BJ (cell line): Measurements from ENCODE around the gene ARHGAP24. TPM values are rescaled to one million over a fixed set of nuclear protein-coding genes. Genes with fewer than 3 reads are reported as not detected.

Source experiments
- CTCF ChIA-PET: fragments of 350-600 bp; formaldehyde crosslinking; extraction: SDS; loops from one replicate; lab custom pipeline; 2021; ENCODE audit warnings: antibody characterized with exemption, inconsistent platforms; lab: Yijun Ruan, JAX
- POLR2A ChIA-PET: fragments of 300-600 bp; sonication (Branson Sonifier 250); formaldehyde crosslinking; extraction: SDS; loops from one replicate; lab custom pipeline; 2021; ENCODE audit warnings: antibody characterized with exemption; lab: Charles Lee
- DNase-seq: peaks from one replicate; pipeline ENCODE4 v3.0.0-alpha.2; 2011; ENCODE audit warnings: low read depth
- H3K27me3 ChIP-seq: 2 replicates; pipeline ENCODE4 v1.6.0; 2011; ENCODE audit warnings: low read length; ENCODE audit not compliant: control insufficient read depth, insufficient read depth
- H3K36me3 ChIP-seq: 2 replicates; pipeline ENCODE4 v1.5.1; 2011; ENCODE audit warnings: low read length; ENCODE audit not compliant: control insufficient read depth, insufficient read depth
- H3K4me3 ChIP-seq: 2 replicates; pipeline ENCODE4 v1.5.1; 2011; ENCODE audit warnings: low read depth, mild to moderate bottlenecking, control low read depth, low read length
- polyA plus RNA-seq: library from polyadenylated mRNA; depleted of rRNA; stranded (reverse); fragments of >200 nt; gene quantifications from 2 replicates; pipeline ENCODE4 v1.2.3, GENCODE V29; 2011
- TF ChIP-seq, protein P1 (sequence below): IDR thresholded peaks from 2 replicates; pipeline ENCODE4 v1.5.1; 2011; ENCODE audit warnings: low read depth, mild to moderate bottlenecking, control low read depth, inconsistent platforms, low read length, moderate library complexity; ENCODE audit not compliant: insufficient read depth

The ARHGAP24 gene
- polyA plus RNA-seq, 1 experiment = 17.7 TPM

DNA sequence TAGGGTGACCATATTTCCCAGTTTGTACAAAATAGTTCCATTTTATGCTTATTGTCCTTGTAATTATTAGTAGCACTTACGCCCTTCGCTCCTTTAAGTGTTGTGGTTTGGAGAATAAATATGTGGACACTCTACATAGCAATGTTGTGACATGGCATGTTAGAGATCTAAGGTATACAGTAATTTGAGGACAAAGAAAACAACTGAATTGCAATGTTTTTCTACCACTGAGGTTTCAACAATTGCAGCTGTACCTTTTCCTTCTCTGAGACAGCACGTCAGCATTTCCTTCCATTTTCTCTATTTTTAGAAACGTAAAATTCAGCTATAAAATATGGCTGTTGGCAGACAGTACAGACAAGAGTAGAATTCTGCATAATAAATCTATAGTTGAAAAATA, 561.8 kb downstream of the ARHGAP24 start:
- TF ChIP-seq, protein P1, sequence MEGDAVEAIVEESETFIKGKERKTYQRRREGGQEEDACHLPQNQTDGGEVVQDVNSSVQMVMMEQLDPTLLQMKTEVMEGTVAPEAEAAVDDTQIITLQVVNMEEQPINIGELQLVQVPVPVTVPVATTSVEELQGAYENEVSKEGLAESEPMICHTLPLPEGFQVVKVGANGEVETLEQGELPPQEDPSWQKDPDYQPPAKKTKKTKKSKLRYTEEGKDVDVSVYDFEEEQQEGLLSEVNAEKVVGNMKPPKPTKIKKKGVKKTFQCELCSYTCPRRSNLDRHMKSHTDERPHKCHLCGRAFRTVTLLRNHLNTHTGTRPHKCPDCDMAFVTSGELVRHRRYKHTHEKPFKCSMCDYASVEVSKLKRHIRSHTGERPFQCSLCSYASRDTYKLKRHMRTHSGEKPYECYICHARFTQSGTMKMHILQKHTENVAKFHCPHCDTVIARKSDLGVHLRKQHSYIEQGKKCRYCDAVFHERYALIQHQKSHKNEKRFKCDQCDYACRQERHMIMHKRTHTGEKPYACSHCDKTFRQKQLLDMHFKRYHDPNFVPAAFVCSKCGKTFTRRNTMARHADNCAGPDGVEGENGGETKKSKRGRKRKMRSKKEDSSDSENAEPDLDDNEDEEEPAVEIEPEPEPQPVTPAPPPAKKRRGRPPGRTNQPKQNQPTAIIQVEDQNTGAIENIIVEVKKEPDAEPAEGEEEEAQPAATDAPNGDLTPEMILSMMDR = no peak
- ChIA-PET POLR2A (no interaction called here), CTCF (interaction anchor here (1.0 to 1.5 kb wide), 2 partner anchors 23 to 289 kb away, joined by 3 read pairs; no protein-coding TSS in a partner anchor)
- H3K4me3 ChIP-seq = no peak overlapping the region
- DNase-seq = no peak
- H3K36me3 ChIP-seq = no peaks in the 10 kb centered on the region
- no peaks in the 10 kb centered on the region for H3K27me3 ChIP-seq

- POLR2A ChIA-PET = no interaction called here
- TF ChIP-seq, protein P1 = no peak
- DNase-seq = no peak
These were observed 563.1 kb downstream of the ARHGAP24 start for GRCh38 chr4:86038037-86038436.

DNA sequence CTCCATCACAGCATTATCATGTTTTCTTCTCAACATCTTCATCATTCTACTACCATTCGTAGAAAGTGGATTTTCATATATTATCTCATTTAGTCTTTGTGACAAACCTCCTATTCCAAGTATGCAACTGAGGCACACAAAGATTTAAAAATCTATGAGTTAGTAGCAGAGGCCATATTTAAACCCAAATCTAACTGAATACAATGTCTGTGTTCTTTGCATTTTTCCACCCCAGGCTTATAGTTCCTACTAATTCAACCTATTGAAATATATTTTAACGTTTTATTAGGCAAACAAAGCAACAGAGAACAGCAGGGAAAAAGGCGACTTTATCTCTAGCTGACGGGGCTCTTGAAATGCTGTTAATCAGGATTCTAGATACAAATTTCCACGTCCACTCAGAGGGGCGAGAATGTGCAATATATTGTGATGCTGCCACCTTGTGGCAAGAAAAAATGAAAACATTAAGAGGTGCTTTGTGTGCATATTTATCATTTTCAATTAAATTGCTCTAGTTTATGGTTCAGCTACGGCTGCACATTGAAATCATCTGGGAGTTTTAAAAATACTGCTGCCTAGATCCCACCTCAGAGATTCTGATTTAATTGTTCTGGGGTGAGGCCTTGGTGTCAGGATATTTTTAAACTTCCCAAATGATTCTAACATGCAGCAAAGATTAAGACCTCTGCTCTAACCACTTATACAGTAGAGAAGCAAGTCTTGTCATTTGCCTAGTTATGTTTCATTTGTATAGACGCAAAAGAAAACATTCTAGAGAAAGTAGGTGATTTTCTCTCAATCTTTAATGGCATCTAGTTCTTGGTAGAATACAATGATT, 569.0 kb downstream of the ARHGAP24 start:
- ChIA-PET POLR2A (no interaction called here), CTCF (interaction anchor here (0.6 to 4.1 kb wide), 15 partner anchors 10 to 960 kb away, joined by 3 to 19 read pairs (median 4); no protein-coding TSS in a partner anchor)
- H3K4me3 ChIP-seq = no peak overlapping the region
- H3K27me3 ChIP-seq = no peaks in the 10 kb centered on the region
- no peaks in the 10 kb centered on the region for H3K36me3 ChIP-seq
- TF ChIP-seq, protein P1 = peak; percentile 57
- DNase-seq = no peak

More at GRCh38 chr4:86038037-86038436, 563.1 kb downstream of the ARHGAP24 start:
- no peaks in the 10 kb centered on the region for H3K36me3 ChIP-seq
- no peaks in the 10 kb centered on the region for H3K27me3 ChIP-seq
- no peak overlapping the region for H3K4me3 ChIP-seq
- CTCF ChIA-PET = interaction anchor here (1.3 to 1.5 kb wide), 2 partner anchors 69 to 291 kb away, joined by 3 to 5 read pairs; no protein-coding TSS in a partner anchor

DNA sequence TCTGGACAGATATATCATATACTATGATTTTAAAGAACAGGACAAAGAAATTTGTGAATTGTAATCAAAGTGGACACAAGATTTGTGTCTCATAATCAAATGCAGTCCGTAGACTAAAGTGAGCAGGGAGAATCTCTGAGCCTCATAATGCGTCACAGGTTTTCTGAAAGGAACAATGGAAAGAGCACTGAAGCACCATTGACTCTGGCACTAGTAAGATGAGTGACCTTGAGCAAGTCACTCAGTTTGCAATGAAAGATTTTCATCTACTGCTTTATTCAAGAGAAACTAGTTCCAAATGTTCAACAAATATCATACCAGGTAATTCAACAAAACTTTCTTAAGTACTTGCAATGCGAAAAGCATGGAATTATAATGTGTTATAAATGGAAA, 569.6 kb downstream of the ARHGAP24 start:
- POLR2A ChIA-PET = no interaction called here
- CTCF ChIA-PET = interaction anchor here (0.6 to 4.1 kb wide), 11 partner anchors 10 to 960 kb away, joined by 3 to 19 read pairs (median 6); no protein-coding TSS in a partner anchor
- DNase-seq = no peak
- TF ChIP-seq, protein P1 = no peak
- no peaks in the 10 kb centered on the region for H3K36me3 ChIP-seq
- no peak overlapping the region for H3K4me3 ChIP-seq
- no peaks in the 10 kb centered on the region for H3K27me3 ChIP-seq

- Histone ChIP-seq H3K36me3 (no peaks in the 10 kb centered on the region), H3K27me3 (no peaks in the 10 kb centered on the region), H3K4me3 (no peak overlapping the region)
- POLR2A ChIA-PET = no interaction called here
- CTCF ChIA-PET = interaction anchor here (1.6 kb wide), 1 partner anchor 79 kb away, joined by 3 read pairs; no protein-coding TSS in a partner anchor
- TF ChIP-seq, protein P1 = no peak
- peak; percentile 38 for DNase-seq
These were observed 573.5 kb downstream of the ARHGAP24 start for GRCh38 chr4:86048426-86048825.
